ENCODE data around the gene IGSF23.

IGSF23 gene

DNA sequence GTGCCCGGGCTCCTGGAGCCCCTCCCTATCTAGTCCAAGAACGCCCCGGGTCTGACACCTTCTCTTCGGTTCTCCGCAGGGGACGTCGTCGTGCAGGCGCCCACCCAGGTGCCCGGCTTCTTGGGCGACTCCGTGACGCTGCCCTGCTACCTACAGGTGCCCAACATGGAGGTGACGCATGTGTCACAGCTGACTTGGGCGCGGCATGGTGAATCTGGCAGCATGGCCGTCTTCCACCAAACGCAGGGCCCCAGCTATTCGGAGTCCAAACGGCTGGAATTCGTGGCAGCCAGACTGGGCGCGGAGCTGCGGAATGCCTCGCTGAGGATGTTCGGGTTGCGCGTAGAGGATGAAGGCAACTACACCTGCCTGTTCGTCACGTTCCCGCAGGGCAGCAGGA lies 33.8 kb downstream of the IGSF23 start:
- no peak for TF ChIP-seq CSDC2 (CRISPR knock-in tag; IDR thresholded peaks at IDR 0.05)
- no peak for TF ChIP-seq CSRNP3 (CRISPR knock-in tag; IDR thresholded peaks at IDR 0.05)
- TF ChIP-seq, protein P1, sequence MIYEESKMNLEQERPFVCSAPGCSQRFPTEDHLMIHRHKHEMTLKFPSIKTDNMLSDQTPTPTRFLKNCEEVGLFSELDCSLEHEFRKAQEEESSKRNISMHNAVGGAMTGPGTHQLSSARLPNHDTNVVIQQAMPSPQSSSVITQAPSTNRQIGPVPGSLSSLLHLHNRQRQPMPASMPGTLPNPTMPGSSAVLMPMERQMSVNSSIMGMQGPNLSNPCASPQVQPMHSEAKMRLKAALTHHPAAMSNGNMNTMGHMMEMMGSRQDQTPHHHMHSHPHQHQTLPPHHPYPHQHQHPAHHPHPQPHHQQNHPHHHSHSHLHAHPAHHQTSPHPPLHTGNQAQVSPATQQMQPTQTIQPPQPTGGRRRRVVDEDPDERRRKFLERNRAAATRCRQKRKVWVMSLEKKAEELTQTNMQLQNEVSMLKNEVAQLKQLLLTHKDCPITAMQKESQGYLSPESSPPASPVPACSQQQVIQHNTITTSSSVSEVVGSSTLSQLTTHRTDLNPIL (CRISPR knock-in tag; IDR thresholded peaks at IDR 0.05; ENCODE audit: low read depth) = no peak
- TF ChIP-seq GLIS3 (CRISPR knock-in tag; IDR thresholded peaks at IDR 0.05) = no peak
- no peak for TF ChIP-seq ESRRG (CRISPR knock-in tag; IDR thresholded peaks at IDR 0.05)
- TF ChIP-seq SNAI2 (CRISPR knock-in tag; IDR thresholded peaks at IDR 0.05) = no peak
- TF ChIP-seq ZNF8 (CRISPR knock-in tag; IDR thresholded peaks at IDR 0.05) = no peak
- TF ChIP-seq PPARA (CRISPR knock-in tag; IDR thresholded peaks at IDR 0.05; ENCODE audit: borderline replicate concordance) = no peak
- no peak for TF ChIP-seq RARB (CRISPR knock-in tag; IDR thresholded peaks at IDR 0.05)
- TF ChIP-seq ZFP3 (CRISPR knock-in tag; IDR thresholded peaks at IDR 0.05) = no peak
- TF ChIP-seq ZFP30 (CRISPR knock-in tag; IDR thresholded peaks at IDR 0.05) = no peak
- no peak for TF ChIP-seq ZNF70 (CRISPR knock-in tag; IDR thresholded peaks at IDR 0.05)
- no peak for TF ChIP-seq ZC3H10 (CRISPR knock-in tag; IDR thresholded peaks at IDR 0.05)
- ATAC-seq = no peak

DNA sequence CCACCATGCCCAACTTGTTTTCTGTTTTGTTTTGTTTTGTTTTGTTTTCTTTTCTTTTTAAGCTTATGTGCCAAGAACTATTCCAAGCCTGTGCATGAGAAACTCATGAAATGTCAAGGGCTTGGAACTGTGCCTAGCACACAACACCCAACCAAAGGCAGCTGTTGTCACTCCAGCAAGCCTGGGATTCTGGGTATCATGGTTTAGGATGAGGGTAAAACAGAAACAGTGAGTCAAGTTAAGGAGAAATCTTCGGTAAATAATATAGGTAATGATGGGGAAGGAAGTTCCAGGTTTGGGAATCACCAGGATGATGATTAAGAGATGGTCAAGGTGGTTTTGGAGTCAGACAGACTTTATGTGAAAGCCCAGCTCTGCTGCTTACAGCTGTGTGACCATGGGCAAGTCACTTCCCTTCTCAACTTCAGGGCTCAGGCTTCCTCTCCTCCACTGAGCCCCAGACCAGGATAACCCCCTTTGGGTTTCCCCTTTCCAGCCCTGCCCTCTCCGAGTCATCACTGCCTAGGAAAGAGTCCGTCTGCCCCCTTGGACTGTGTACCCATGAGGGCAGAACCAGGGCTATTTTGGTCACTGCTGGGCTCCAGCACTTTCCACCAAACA lies 35.4 kb downstream of the IGSF23 start:
- ATAC-seq = no peak
- no peak for TF ChIP-seq ZFP3 (CRISPR knock-in tag; IDR thresholded peaks at IDR 0.05)
- no peak for TF ChIP-seq ZNF565 (CRISPR knock-in tag; conservative IDR thresholded peaks at IDR 0.05; ENCODE audit: low read depth)

DNA sequence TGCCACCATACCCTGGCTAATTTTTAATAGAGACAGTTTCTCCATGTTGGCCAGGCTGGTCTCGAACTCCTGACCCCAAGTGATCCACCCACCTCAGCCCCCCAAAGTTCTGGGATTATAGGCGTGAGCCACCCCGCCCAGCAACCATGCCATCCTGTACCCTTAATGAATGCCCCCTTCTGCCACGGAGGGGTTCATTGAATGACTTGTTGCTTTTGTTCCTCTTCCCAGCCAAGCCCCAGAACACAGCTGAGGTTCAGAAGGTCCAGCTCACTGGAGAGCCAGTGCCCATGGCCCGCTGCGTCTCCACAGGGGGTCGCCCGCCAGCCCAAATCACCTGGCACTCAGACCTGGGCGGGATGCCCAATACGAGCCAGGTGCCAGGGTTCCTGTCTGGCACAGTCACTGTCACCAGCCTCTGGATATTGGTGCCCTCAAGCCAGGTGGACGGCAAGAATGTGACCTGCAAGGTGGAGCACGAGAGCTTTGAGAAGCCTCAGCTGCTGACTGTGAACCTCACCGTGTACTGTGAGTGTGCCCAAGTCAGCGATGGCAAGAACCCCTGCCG lies 36.3 kb downstream of the IGSF23 start:
- no peak for ATAC-seq
- TF ChIP-seq OSR1 (CRISPR knock-in tag; IDR thresholded peaks at IDR 0.05) = no peak
- no peak for TF ChIP-seq RARB (CRISPR knock-in tag; IDR thresholded peaks at IDR 0.05)
- TF ChIP-seq ARNTL (CRISPR knock-in tag; IDR thresholded peaks at IDR 0.05; ENCODE audit: borderline replicate concordance, low read depth) = no peak
- TF ChIP-seq PPARA (CRISPR knock-in tag; IDR thresholded peaks at IDR 0.05; ENCODE audit: borderline replicate concordance) = no peak
- no peak for TF ChIP-seq TCF4 (CRISPR knock-in tag; IDR thresholded peaks at IDR 0.05; ENCODE audit: borderline replicate concordance)

DNA sequence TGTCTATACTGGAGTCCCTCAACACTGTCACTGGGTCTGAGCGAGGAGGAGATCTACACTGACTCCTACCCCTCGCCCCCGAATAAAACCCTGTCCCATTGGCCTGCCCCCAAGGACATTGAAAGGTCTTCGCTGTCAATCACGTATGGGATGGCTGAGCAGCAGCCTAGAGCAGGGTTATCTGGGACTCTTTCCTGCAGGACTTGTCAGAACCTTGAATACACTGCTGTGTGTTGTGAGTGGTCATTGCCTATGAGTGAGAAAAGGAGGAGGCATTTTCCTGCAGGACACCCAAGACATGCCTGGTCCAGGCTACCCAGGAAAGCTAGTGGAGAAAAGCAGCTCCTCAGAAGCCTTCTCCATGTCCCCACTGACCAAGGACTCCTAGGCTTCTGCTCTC lies 40.0 kb downstream of the IGSF23 start:
- ATAC-seq = no peak

More for the DNA sequence above, 40.0 kb downstream of the IGSF23 start:
- TF ChIP-seq, protein P1 (CRISPR knock-in tag; IDR thresholded peaks at IDR 0.05; ENCODE audit: low read depth) = no peak
- TF ChIP-seq PPARA (CRISPR knock-in tag; IDR thresholded peaks at IDR 0.05; ENCODE audit: borderline replicate concordance) (no peak), ZNF565 (CRISPR knock-in tag; conservative IDR thresholded peaks at IDR 0.05; ENCODE audit: low read depth) (no peak), OSR1 (CRISPR knock-in tag; IDR thresholded peaks at IDR 0.05) (no peak), CSRNP3 (CRISPR knock-in tag; IDR thresholded peaks at IDR 0.05) (no peak), ZFP3 (CRISPR knock-in tag; IDR thresholded peaks at IDR 0.05) (no peak), BACH2 (CRISPR knock-in tag; IDR thresholded peaks at IDR 0.05; ENCODE audit: borderline replicate concordance) (no peak), TOX (CRISPR knock-in tag; IDR thresholded peaks at IDR 0.05; ENCODE audit: borderline replicate concordance) (no peak), ZNF8 (CRISPR knock-in tag; IDR thresholded peaks at IDR 0.05) (no peak)
- TF ChIP-seq, protein P2, sequence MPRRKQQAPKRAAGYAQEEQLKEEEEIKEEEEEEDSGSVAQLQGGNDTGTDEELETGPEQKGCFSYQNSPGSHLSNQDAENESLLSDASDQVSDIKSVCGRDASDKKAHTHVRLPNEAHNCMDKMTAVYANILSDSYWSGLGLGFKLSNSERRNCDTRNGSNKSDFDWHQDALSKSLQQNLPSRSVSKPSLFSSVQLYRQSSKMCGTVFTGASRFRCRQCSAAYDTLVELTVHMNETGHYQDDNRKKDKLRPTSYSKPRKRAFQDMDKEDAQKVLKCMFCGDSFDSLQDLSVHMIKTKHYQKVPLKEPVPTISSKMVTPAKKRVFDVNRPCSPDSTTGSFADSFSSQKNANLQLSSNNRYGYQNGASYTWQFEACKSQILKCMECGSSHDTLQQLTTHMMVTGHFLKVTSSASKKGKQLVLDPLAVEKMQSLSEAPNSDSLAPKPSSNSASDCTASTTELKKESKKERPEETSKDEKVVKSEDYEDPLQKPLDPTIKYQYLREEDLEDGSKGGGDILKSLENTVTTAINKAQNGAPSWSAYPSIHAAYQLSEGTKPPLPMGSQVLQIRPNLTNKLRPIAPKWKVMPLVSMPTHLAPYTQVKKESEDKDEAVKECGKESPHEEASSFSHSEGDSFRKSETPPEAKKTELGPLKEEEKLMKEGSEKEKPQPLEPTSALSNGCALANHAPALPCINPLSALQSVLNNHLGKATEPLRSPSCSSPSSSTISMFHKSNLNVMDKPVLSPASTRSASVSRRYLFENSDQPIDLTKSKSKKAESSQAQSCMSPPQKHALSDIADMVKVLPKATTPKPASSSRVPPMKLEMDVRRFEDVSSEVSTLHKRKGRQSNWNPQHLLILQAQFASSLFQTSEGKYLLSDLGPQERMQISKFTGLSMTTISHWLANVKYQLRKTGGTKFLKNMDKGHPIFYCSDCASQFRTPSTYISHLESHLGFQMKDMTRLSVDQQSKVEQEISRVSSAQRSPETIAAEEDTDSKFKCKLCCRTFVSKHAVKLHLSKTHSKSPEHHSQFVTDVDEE (CRISPR knock-in tag; IDR thresholded peaks at IDR 0.05) = no peak
- TF ChIP-seq, protein P3, sequence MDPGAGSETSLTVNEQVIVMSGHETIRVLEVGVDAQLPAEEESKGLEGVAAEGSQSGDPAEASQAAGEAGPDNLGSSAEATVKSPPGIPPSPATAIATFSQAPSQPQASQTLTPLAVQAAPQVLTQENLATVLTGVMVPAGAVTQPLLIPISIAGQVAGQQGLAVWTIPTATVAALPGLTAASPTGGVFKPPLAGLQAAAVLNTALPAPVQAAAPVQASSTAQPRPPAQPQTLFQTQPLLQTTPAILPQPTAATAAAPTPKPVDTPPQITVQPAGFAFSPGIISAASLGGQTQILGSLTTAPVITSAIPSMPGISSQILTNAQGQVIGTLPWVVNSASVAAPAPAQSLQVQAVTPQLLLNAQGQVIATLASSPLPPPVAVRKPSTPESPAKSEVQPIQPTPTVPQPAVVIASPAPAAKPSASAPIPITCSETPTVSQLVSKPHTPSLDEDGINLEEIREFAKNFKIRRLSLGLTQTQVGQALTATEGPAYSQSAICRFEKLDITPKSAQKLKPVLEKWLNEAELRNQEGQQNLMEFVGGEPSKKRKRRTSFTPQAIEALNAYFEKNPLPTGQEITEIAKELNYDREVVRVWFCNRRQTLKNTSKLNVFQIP (CRISPR knock-in tag; IDR thresholded peaks at IDR 0.05; ENCODE audit: borderline replicate concordance, low read depth) = no peak
- TF ChIP-seq, protein P4, sequence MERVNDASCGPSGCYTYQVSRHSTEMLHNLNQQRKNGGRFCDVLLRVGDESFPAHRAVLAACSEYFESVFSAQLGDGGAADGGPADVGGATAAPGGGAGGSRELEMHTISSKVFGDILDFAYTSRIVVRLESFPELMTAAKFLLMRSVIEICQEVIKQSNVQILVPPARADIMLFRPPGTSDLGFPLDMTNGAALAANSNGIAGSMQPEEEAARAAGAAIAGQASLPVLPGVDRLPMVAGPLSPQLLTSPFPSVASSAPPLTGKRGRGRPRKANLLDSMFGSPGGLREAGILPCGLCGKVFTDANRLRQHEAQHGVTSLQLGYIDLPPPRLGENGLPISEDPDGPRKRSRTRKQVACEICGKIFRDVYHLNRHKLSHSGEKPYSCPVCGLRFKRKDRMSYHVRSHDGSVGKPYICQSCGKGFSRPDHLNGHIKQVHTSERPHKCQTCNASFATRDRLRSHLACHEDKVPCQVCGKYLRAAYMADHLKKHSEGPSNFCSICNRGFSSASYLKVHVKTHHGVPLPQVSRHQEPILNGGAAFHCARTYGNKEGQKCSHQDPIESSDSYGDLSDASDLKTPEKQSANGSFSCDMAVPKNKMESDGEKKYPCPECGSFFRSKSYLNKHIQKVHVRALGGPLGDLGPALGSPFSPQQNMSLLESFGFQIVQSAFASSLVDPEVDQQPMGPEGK (CRISPR knock-in tag; IDR thresholded peaks at IDR 0.05; ENCODE audit: borderline replicate concordance) = no peak

Data from SK-N-SH treated with all-trans-retinoic acid at 6 μM for 48 hours (cell line).